Measurements from ENCODE around the gene MAP2.

- TF ChIP-seq, protein P1, sequence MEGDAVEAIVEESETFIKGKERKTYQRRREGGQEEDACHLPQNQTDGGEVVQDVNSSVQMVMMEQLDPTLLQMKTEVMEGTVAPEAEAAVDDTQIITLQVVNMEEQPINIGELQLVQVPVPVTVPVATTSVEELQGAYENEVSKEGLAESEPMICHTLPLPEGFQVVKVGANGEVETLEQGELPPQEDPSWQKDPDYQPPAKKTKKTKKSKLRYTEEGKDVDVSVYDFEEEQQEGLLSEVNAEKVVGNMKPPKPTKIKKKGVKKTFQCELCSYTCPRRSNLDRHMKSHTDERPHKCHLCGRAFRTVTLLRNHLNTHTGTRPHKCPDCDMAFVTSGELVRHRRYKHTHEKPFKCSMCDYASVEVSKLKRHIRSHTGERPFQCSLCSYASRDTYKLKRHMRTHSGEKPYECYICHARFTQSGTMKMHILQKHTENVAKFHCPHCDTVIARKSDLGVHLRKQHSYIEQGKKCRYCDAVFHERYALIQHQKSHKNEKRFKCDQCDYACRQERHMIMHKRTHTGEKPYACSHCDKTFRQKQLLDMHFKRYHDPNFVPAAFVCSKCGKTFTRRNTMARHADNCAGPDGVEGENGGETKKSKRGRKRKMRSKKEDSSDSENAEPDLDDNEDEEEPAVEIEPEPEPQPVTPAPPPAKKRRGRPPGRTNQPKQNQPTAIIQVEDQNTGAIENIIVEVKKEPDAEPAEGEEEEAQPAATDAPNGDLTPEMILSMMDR (conservative IDR thresholded peaks at IDR 0.05 in 1 of 2, IDR thresholded peaks at IDR 0.05 in 1 of 2; ENCODE audit: low read depth in 1 of 2, low read length in 2 of 2) = no peak
- no peak for TF ChIP-seq EZH2 (IDR thresholded peaks at IDR 0.05; ENCODE audit: low read length, missing control alignments)
These were observed 27.5 kb downstream of the MAP2 start for GRCh38 chr2:209451209-209451834.
